ENCODE measurements around the gene NCOA1. TPM values are rescaled to one million over a fixed set of nuclear protein-coding genes. Genes with fewer than 3 reads are reported as not detected.

Gene NCOA1
- total RNA-seq, 2 donors from 2014 or later = 20.1 to 22.6 TPM

DNA sequence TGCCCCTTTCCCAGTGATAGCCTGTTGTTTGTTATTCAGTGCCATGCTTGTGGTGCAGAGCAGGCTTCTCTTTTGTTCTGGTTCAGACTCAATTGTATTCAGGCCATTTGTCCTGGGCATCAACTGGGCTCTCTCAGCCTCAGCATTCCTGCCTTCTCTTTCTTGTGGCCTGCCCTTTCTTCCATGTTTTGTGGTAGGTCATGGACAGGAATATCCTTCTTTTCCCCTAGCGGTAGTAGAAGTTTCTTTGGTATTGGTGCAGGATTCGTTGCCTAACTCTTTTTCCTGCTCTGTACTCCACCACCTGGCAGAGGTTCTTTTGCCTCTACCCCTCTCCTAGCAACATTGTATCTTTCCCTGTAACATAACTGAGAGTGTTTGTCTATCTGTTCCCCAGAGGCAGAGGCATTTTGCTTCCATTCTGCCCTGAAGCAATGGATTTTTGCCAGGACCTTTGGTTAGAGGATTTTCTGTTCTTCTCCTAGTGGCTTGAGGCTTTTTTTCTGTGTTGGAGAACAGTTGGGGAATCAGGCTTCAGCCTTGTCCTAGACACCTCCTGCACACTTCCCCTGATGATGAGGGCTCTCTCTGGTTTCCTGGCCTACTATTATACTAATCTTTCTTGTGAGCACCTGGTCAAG is 68.5 kb downstream of the NCOA1 start:
- H3K9me3 Mint-ChIP-seq = peaks cover 22% of the 10 kb centered on the region
- peaks cover 4% of the 10 kb centered on the region for H3K36me3 ChIP-seq (ENCODE audit: control insufficient read depth, insufficient read depth, low read length)
- H3K36me3 Mint-ChIP-seq (ENCODE audit: low read depth) = peaks cover 35% of the 10 kb centered on the region
- 83 to 96% methylated on average over 1 to 2 of the region's 2 CpGs for WGBS, 2 experiments (ENCODE audit: insufficient coverage in 1 of 2, insufficient read length in 1 of 2)
- H3K4me1 Mint-ChIP-seq = no peaks in the 10 kb centered on the region
- no peak overlapping the region for H3K4me3 ChIP-seq (ENCODE audit: low read length)
- no peaks in the 10 kb centered on the region for H3K4me1 ChIP-seq (ENCODE audit: control insufficient read depth, insufficient read depth, low read length)
- TF ChIP-seq, protein P1, sequence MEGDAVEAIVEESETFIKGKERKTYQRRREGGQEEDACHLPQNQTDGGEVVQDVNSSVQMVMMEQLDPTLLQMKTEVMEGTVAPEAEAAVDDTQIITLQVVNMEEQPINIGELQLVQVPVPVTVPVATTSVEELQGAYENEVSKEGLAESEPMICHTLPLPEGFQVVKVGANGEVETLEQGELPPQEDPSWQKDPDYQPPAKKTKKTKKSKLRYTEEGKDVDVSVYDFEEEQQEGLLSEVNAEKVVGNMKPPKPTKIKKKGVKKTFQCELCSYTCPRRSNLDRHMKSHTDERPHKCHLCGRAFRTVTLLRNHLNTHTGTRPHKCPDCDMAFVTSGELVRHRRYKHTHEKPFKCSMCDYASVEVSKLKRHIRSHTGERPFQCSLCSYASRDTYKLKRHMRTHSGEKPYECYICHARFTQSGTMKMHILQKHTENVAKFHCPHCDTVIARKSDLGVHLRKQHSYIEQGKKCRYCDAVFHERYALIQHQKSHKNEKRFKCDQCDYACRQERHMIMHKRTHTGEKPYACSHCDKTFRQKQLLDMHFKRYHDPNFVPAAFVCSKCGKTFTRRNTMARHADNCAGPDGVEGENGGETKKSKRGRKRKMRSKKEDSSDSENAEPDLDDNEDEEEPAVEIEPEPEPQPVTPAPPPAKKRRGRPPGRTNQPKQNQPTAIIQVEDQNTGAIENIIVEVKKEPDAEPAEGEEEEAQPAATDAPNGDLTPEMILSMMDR (conservative IDR thresholded peaks at IDR 0.05) = no peak
- H3K27me3 ChIP-seq (ENCODE audit: control insufficient read depth, insufficient read depth, low read length, poor library complexity, severe bottlenecking) = no peaks in the 10 kb centered on the region
- no peak overlapping the region for H3K27ac Mint-ChIP-seq
- H3K9me3 ChIP-seq (ENCODE audit: control insufficient read depth, low read length) = peaks cover 13% of the 10 kb centered on the region
- H3K27ac ChIP-seq (ENCODE audit: low read depth, low read length) = peak overlapping the region; percentile 25
- no peaks in the 10 kb centered on the region for H3K27me3 Mint-ChIP-seq (ENCODE audit: insufficient read depth)
- no peak overlapping the region for H3K4me3 Mint-ChIP-seq
- H3K9ac ChIP-seq (ENCODE audit: extremely low read depth, low read length, poor library complexity, severe bottlenecking) = no peak overlapping the region
- DNase-seq = no peak

GRCh38 chr2:24565537-24565936 is 74.5 kb downstream of the NCOA1 start:
- Histone ChIP-seq H3K27ac (ENCODE audit: low read depth, low read length) (no peak overlapping the region), H3K9ac (ENCODE audit: extremely low read depth, low read length, poor library complexity, severe bottlenecking) (no peak overlapping the region), H3K9me3 (ENCODE audit: control insufficient read depth, low read length) (peaks cover 25% of the 10 kb centered on the region), H3K4me3 (ENCODE audit: low read length) (no peak overlapping the region), H3K4me1 (ENCODE audit: control insufficient read depth, insufficient read depth, low read length) (no peaks in the 10 kb centered on the region), H3K36me3 (ENCODE audit: control insufficient read depth, insufficient read depth, low read length) (peaks cover 23% of the 10 kb centered on the region), H3K27me3 (ENCODE audit: control insufficient read depth, insufficient read depth, low read length, poor library complexity, severe bottlenecking) (no peaks in the 10 kb centered on the region)
- TF ChIP-seq, protein P1 (conservative IDR thresholded peaks at IDR 0.05) = no peak
- Mint-ChIP-seq H3K4me3 (no peak overlapping the region), H3K27ac (no peak overlapping the region), H3K27me3 (ENCODE audit: insufficient read depth) (peaks cover 4% of the 10 kb centered on the region), H3K4me1 (no peaks in the 10 kb centered on the region), H3K36me3 (ENCODE audit: low read depth) (peaks cover 28% of the 10 kb centered on the region), H3K9me3 (peaks cover 23% of the 10 kb centered on the region)
- DNase-seq = no peak
- WGBS, 2 experiments (ENCODE audit: insufficient coverage in 1 of 2, insufficient read length in 1 of 2) = 92 to 95% methylated on average over 6 to 8 of the region's 8 CpGs

- Histone ChIP-seq H3K9me3 (ENCODE audit: control insufficient read depth, low read length) (peaks cover 25% of the 10 kb centered on the region), H3K27ac (ENCODE audit: low read depth, low read length) (no peak overlapping the region), H3K27me3 (ENCODE audit: control insufficient read depth, insufficient read depth, low read length, poor library complexity, severe bottlenecking) (peaks cover 3% of the 10 kb centered on the region), H3K9ac (ENCODE audit: extremely low read depth, low read length, poor library complexity, severe bottlenecking) (no peak overlapping the region), H3K36me3 (ENCODE audit: control insufficient read depth, insufficient read depth, low read length) (peaks cover 23% of the 10 kb centered on the region), H3K4me3 (ENCODE audit: low read length) (peak overlapping the region; percentile 56), H3K4me1 (ENCODE audit: control insufficient read depth, insufficient read depth, low read length) (peaks cover 2% of the 10 kb centered on the region)
- Mint-ChIP-seq H3K4me3 (no peak overlapping the region), H3K27me3 (ENCODE audit: insufficient read depth) (peaks cover 9% of the 10 kb centered on the region), H3K27ac (no peak overlapping the region), H3K4me1 (peaks cover under 1% of the 10 kb centered on the region), H3K9me3 (peaks cover 23% of the 10 kb centered on the region), H3K36me3 (ENCODE audit: low read depth) (peaks cover 28% of the 10 kb centered on the region)
- TF ChIP-seq, protein P1 (conservative IDR thresholded peaks at IDR 0.05) = no peak
- WGBS, 2 experiments (ENCODE audit: insufficient coverage in 1 of 2, insufficient read length in 1 of 2) = 96 to 100% methylated on average over 2 to 3 of the region's 3 CpGs
- no peak for DNase-seq
Observed at GRCh38 chr2:24566209-24566608, 75.2 kb downstream of the NCOA1 start.

All from endodermal cell (in vitro differentiated cells).